K562 (cell line): ENCODE measurements around the gene SPTBN4. TPM values are rescaled to one million over a fixed set of nuclear protein-coding genes. Genes with fewer than 3 reads are reported as not detected.

Source experiments
- CBFA2T2 ChIP-seq: fragments of 450-650 bp; conservative IDR thresholded peaks from 2 replicates; pipeline ENCODE4 v1.6.1; 2017; ENCODE audit warnings: mild to moderate bottlenecking
- CHCHD3 ChIP-seq: fragments of 250-450 bp; sonication (Bioruptor Pico); IDR thresholded peaks from 2 replicates; pipeline ENCODE4 v2.1.2; 2022; ENCODE audit warnings: mild to moderate bottlenecking
- ERF ChIP-seq: fragments of 450-650 bp; formaldehyde crosslinking; IDR thresholded peaks from 2 replicates; pipeline ENCODE4 v1.4.0; 2020; ENCODE audit warnings: mild to moderate bottlenecking, mixed read lengths
- FOSL1 ChIP-seq: fragments of 200-800 bp; sonication (Bioruptor generic); conservative IDR thresholded peaks from 2 replicates; pipeline ENCODE4 v1.6.1; 2016; ENCODE audit warnings: missing genetic modification characterization, missing compliant biosample characterization
- HDAC6 ChIP-seq: IDR thresholded peaks from 2 replicates; pipeline ENCODE4 v1.6.1; 2012; ENCODE audit warnings: low read depth, mild to moderate bottlenecking, control low read depth, inconsistent platforms, low read length, moderate library complexity
- HINFP ChIP-seq: fragments of 450-650 bp; conservative IDR thresholded peaks from 2 replicates; pipeline ENCODE4 v1.6.1; 2016; ENCODE audit warnings: missing genetic modification characterization, low read depth, mild to moderate bottlenecking, control low read depth, missing compliant biosample characterization
- HNRNPH1 ChIP-seq: fragments of 200-400 bp; formaldehyde crosslinking; optimal IDR thresholded peaks from 2 replicates; pipeline ENCODE3; 2017; ENCODE audit warnings: low read depth, mild to moderate bottlenecking, low read length, moderate library complexity
- LARP7 ChIP-seq: fragments of 450-650 bp; IDR thresholded peaks from 2 replicates; pipeline ENCODE4 v1.6.1; 2016
- NCOA6 ChIP-seq: fragments of 450-650 bp; IDR thresholded peaks from 2 replicates; pipeline ENCODE4 v1.6.1; 2017; ENCODE audit warnings: mild to moderate bottlenecking
- NKRF ChIP-seq: fragments of 450-650 bp; IDR thresholded peaks from 2 replicates; pipeline ENCODE4 v1.6.1; 2016; ENCODE audit warnings: borderline replicate concordance
- POLR2H ChIP-seq: IDR thresholded peaks from 2 replicates; pipeline ENCODE4 v1.6.1; 2016; ENCODE audit warnings: missing genetic modification characterization, low read depth, mild to moderate bottlenecking, control low read depth, missing compliant biosample characterization, moderate library complexity
- THRAP3 ChIP-seq: fragments of 450-650 bp; IDR thresholded peaks from 2 replicates; pipeline ENCODE4 v1.6.1; 2016; ENCODE audit warnings: mild to moderate bottlenecking, inconsistent platforms, borderline replicate concordance
- TRIM24 ChIP-seq, 2 experiments: fragments of 450-650 bp; IDR thresholded peaks; 2 replicates each; pipeline ENCODE4 v1.6.1; 2016
- ZBTB12 ChIP-seq: fragments of 250-450 bp; sonication (Bioruptor Pico); IDR thresholded peaks from 2 replicates; pipeline ENCODE4 v1.4.0; 2020
- ZBTB9 ChIP-seq: fragments of 450-650 bp; formaldehyde crosslinking; IDR thresholded peaks from 2 replicates; pipeline ENCODE4 v1.4.0; 2020; ENCODE audit warnings: mild to moderate bottlenecking, moderate library complexity
- ZNF277 ChIP-seq: fragments of 250-450 bp; sonication (Bioruptor Pico); IDR thresholded peaks from 2 replicates; pipeline ENCODE4 v1.8.0; 2022; ENCODE audit warnings: inconsistent platforms, mild to moderate bottlenecking, moderate library complexity, borderline replicate concordance
- ZNF518B ChIP-seq: fragments of 250-450 bp; sonication (Bioruptor Pico); IDR thresholded peaks from 2 replicates; pipeline ENCODE4 v1.5.0; 2021; ENCODE audit warnings: mild to moderate bottlenecking, moderate library complexity
- ZNF584 ChIP-seq: fragments of 200-800 bp; sonication (Bioruptor generic); IDR thresholded peaks from 2 replicates; pipeline ENCODE4 v1.6.1; 2016; ENCODE audit warnings: low read depth, mild to moderate bottlenecking, missing genetic modification characterization, missing compliant biosample characterization
- polyA plus RNA-seq, 8 experiments: library from polyadenylated mRNA; depleted of rRNA in 4 of 8; stranded (reverse) in 5 of 8; unstranded in 3 of 8; fragments of >200 nt; fragmentation: Nextera tagmentation in 2 of 8; fragmentation: Illumina TruSeq in 1 of 8; extraction: Ambion mirVana in 2 of 8; extraction: Trizol in 1 of 8; gene quantifications; 2 replicates each; pipeline versions ENCODE4 v1.2.1 to v1.2.3, GENCODE V29; 2011 to 2014; ENCODE audit warnings: inconsistent platforms in 1 of 8, missing spikeins in 1 of 8
- total RNA-seq, 7 experiments: library from RNA; depleted of rRNA in 6 of 7; stranded (reverse); fragments of >200 nt in 6 of 7; fragmentation: Illumina TruSeq in 2 of 7; extraction: Trizol in 2 of 7; gene quantifications; 2 replicates each; pipeline versions ENCODE4 v1.2.1 to v1.2.3, GENCODE V29; 2011 to 2021; ENCODE audit warnings: low replicate concordance in 1 of 7

SPTBN4 gene
- total and polyA plus RNA-seq, 9 of the 15 experiments (the other 6 are each of a cell fraction or from before 2014, with no cell fraction given) = 0.01 to 1.5 (median 0.86) TPM

GRCh38 chr19:40599331-40599901 is 132.6 kb downstream of the SPTBN4 start (continued):
- TF ChIP-seq ZBTB9 (CRISPR knock-in tag) (no peak), THRAP3 (0 out of 2 replicates have a peak, but pooled peaks have one; percentile 36), NCOA6 (no peak), FOSL1 (tag) (no peak), LARP7 (peak; percentile 58; the same call in 1 of the 2 replicates), ZNF584 (CRISPR knock-in tag) (no peak), CBFA2T2 (no peak), ZNF277 (no peak), ERF (CRISPR knock-in tag) (no peak), CHCHD3 (CRISPR knock-in tag) (no peak), ZBTB12 (no peak), HINFP (no peak), HNRNPH1 (no peak), ZNF518B (no peak), TRIM24 (IDR thresholded peaks at IDR 0.05) (no peak), NKRF (peak; percentile 46; the same call in 1 of the 2 replicates), HDAC6 (no peak), POLR2H (no peak)
